Activated CD8-positive, alpha-beta T cell treated with anti-CD3 and anti-CD28 coated beads for 36 hours (primary cell): ENCODE measurements around the gene RAB4B. TPM values are rescaled to one million over a fixed set of nuclear protein-coding genes. Genes with fewer than 3 reads are reported as not detected.
A peak's percentile ranks its signal among the peaks of the same experiment; 100 is the strongest.

ENCODE experiments used
- ATAC-seq: fragments of 200-7000 bp; cut with Tn5 transposase; one replicate; pipeline ENCODE4 v1.10.0; 2021; ENCODE audit warnings: mild to moderate bottlenecking, moderate library complexity
- CTCF ChIA-PET: fragments of 350-600 bp; sonication (Branson Sonifier 250); formaldehyde crosslinking; loops from one replicate; lab custom pipeline; 2021; ENCODE audit warnings: antibody characterized with exemption; lab: Charles Lee
- POLR2A ChIA-PET: fragments of 350-600 bp; sonication (Branson Sonifier 250); formaldehyde crosslinking; loops from one replicate; lab custom pipeline; 2021; ENCODE audit warnings: antibody characterized with exemption; lab: Charles Lee
- DNase-seq: peaks from one replicate; pipeline ENCODE4 v3.0.0-alpha.2; 2020
- H3K27ac Mint-ChIP-seq: one replicate; pipeline ENCODE4 v1.8.0; 2021; ENCODE audit warnings: mild to moderate bottlenecking, mixed read lengths
- H3K27me3 Mint-ChIP-seq: one replicate; pipeline ENCODE4 v1.8.0; 2021; ENCODE audit warnings: mixed read lengths
- H3K36me3 Mint-ChIP-seq: one replicate; pipeline ENCODE4 v1.8.0; 2021; ENCODE audit warnings: low read depth, mixed read lengths
- H3K4me1 Mint-ChIP-seq: one replicate; pipeline ENCODE4 v1.8.0; 2021; ENCODE audit warnings: low read depth, mixed read lengths
- H3K4me3 Mint-ChIP-seq: one replicate; pipeline ENCODE4 v1.8.0; 2021; ENCODE audit warnings: mild to moderate bottlenecking, moderate library complexity, mixed read lengths
- H3K9me3 Mint-ChIP-seq: one replicate; pipeline ENCODE4 v1.8.0; 2021; ENCODE audit warnings: mixed read lengths
- CTCF ChIP-seq: fragments of 200-600 bp; IDR thresholded peaks from one replicate; pipeline ENCODE4 v1.8.0; 2022; ENCODE audit warnings: antibody characterized with exemption, mild to moderate bottlenecking
- intact Hi-C: fragments of 100-400 bp; cut with micrococcal nuclease; formaldehyde crosslinking; loops from one replicate; pipeline ENCODE4 v1.10.0; 2022
- total RNA-seq, 2 experiments: library from RNA; stranded (reverse); gene quantifications; one replicate each; pipeline ENCODE4 v1.2.3, GENCODE V29; 2021

The RAB4B gene
- total RNA-seq, 2 experiments from 2014 or later, result 39.7 to 42.3 TPM

GRCh38 chr19:40743926-40744325 is 34.1 kb upstream of the RAB4B start:
- Mint-ChIP-seq H3K27me3 (no peaks in the 10 kb centered on the region), H3K4me1 (peaks cover 5% of the 10 kb centered on the region), H3K4me3 (no peak overlapping the region), H3K27ac (no peak overlapping the region), H3K36me3 (no peaks in the 10 kb centered on the region), H3K9me3 (no peaks in the 10 kb centered on the region)
- DNase-seq (no peak), ATAC-seq (no peak)
- no peak for TF ChIP-seq CTCF
- intact Hi-C loops, result no loop called here
- CTCF ChIA-PET, result interaction anchor here (0.6 to 1.7 kb wide), 4 partner anchors 10 to 86 kb away, joined by 3 to 5 read pairs (median 4); no protein-coding TSS in a partner anchor
- POLR2A ChIA-PET, result interaction anchor here (0.6 to 2.2 kb wide), 3 partner anchors 42 to 81 kb away, joined by 3 to 7 read pairs (median 3); no protein-coding TSS in a partner anchor

- Mint-ChIP-seq H3K36me3 (no peaks in the 10 kb centered on the region), H3K9me3 (no peaks in the 10 kb centered on the region)
These were observed 33.3 kb upstream of the RAB4B start for GRCh38 chr19:40744554-40745401.

GRCh38 chr19:40745402-40745780 is 32.7 kb upstream of the RAB4B start:
- ATAC-seq (no peak), DNase-seq (no peak)
- TF ChIP-seq CTCF, result no peak
- no peaks in the 10 kb centered on the region for H3K9me3 Mint-ChIP-seq
- no peak overlapping the region for H3K27ac Mint-ChIP-seq
- H3K27me3 Mint-ChIP-seq, result no peaks in the 10 kb centered on the region
- ChIA-PET POLR2A (interaction anchor here (0.6 to 2.2 kb wide), 5 partner anchors 8 to 83 kb away, joined by 3 to 7 read pairs (median 4); partner anchors contain the start of gene RAB4B), CTCF (interaction anchor here (1.7 kb wide), 2 partner anchors 61 to 74 kb away, joined by 4 read pairs; no protein-coding TSS in a partner anchor)
- H3K4me3 Mint-ChIP-seq, result no peak overlapping the region
- intact Hi-C loops, result no loop called here
- H3K36me3 Mint-ChIP-seq, result peaks cover 5% of the 10 kb centered on the region
- peaks cover 15% of the 10 kb centered on the region for H3K4me1 Mint-ChIP-seq

More at GRCh38 chr19:40744554-40745401, 33.3 kb upstream of the RAB4B start:
- Mint-ChIP-seq H3K4me1 (peaks cover 9% of the 10 kb centered on the region), H3K4me3 (no peak overlapping the region), H3K27ac (no peak overlapping the region), H3K27me3 (no peaks in the 10 kb centered on the region)
- POLR2A ChIA-PET, result interaction anchor here (0.6 to 2.2 kb wide), 6 partner anchors 9 to 82 kb away, joined by 3 to 7 read pairs (median 4); partner anchors contain the start of gene RAB4B
- TF ChIP-seq CTCF, result peak; percentile 42
- DNase-seq, result peak; percentile 73
- intact Hi-C loops, result no loop called here
- CTCF ChIA-PET, result interaction anchor here (0.6 to 1.7 kb wide), 6 partner anchors 10 to 87 kb away, joined by 3 to 5 read pairs (median 4); no protein-coding TSS in a partner anchor
- peak; percentile 85 for ATAC-seq

- POLR2A ChIA-PET, result interaction anchor here (1.2 kb wide), 1 partner anchor 31 kb away, joined by 3 read pairs; the partner anchor contains the start of gene RAB4B
- no peak for DNase-seq
- peaks cover 21% of the 10 kb centered on the region for H3K36me3 Mint-ChIP-seq
- no peak overlapping the region for H3K4me3 Mint-ChIP-seq
- no peak for ATAC-seq
- H3K4me1 Mint-ChIP-seq, result peaks cover 16% of the 10 kb centered on the region
- CTCF ChIA-PET, result interaction anchor here (1.6 to 2.0 kb wide), 4 partner anchors 60 to 113 kb away, joined by 5 to 7 read pairs (median 5); no protein-coding TSS in a partner anchor
- no peaks in the 10 kb centered on the region for H3K9me3 Mint-ChIP-seq
- no peak overlapping the region for H3K27ac Mint-ChIP-seq
- TF ChIP-seq CTCF, result no peak
- intact Hi-C loops, result no loop called here
- H3K27me3 Mint-ChIP-seq, result no peaks in the 10 kb centered on the region
These were observed 30.5 kb upstream of the RAB4B start for GRCh38 chr19:40747536-40747935.
